ENCODE data around the gene CLCN6.

CLCN6 gene

DNA sequence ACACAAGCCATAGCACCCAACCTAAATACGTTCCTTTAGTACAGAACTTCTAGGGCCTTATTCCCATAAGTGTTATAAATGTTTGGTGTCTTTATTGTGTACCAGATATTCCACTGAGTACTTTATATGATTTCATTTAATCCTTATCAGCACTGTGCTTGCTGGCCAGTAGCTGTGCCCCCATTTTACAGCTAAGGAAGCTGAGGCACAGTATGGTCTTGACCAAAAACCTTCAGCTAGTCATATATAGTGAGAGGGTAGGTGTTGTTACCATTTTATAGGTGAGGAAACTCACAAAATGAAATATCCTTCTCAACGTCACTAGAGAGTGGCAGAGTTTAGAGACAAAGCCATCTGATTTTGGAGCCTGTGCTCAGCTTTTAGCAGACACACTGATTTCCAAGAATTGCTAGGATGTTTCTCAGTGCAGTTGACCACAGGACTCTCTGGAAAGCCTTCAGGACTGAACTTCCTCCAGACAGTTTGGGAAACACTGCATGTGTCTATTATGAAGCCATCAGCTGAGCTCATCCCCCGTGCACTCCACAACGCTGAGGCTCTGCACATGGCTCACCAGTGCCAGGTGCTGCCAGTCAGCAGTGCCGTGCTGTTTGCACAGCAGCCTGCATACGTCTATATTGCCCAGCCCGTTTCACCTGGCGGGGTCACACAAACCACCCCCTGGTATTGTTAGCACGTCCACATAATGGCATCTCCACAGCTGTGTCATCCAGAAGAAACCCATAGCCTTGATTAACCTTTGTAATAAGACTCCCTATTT lies 26.1 kb downstream of the CLCN6 start:
- DNase-seq = no peak

DNA sequence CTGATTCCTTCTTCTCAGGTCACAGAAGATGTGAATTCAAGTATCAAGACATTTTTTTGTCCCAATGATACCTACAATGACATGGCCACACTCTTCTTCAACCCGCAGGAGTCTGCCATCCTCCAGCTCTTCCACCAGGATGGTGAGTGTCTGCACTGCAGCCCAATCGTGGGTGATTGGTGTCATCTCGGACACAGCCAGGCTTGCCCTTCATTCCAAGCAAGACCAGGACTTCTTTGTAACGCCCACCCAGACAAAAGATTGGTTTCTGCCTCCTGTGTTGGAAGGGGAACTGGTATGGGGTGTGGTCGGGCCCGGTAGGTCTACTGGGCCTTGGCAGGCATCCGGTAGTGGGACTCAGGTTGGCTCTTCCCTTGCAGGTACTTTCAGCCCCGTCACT lies 27.5 kb downstream of the CLCN6 start:
- no peak for DNase-seq

DNA sequence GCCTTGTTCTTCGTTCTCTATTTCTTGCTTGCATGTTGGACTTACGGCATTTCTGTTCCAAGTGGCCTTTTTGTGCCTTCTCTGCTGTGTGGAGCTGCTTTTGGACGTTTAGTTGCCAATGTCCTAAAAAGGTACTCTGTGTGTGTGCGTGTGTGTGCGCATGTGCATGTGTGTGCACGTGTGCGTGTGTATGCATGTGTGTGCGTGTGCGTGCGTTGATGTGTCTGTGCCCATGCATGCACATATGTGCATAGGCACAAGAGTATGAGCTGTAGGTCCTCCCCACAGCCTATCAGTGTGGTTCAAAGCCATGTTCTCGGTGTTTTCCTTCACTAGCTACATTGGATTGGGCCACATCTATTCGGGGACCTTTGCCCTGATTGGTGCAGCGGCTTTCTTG lies 27.9 kb downstream of the CLCN6 start:
- DNase-seq = no peak

DNA sequence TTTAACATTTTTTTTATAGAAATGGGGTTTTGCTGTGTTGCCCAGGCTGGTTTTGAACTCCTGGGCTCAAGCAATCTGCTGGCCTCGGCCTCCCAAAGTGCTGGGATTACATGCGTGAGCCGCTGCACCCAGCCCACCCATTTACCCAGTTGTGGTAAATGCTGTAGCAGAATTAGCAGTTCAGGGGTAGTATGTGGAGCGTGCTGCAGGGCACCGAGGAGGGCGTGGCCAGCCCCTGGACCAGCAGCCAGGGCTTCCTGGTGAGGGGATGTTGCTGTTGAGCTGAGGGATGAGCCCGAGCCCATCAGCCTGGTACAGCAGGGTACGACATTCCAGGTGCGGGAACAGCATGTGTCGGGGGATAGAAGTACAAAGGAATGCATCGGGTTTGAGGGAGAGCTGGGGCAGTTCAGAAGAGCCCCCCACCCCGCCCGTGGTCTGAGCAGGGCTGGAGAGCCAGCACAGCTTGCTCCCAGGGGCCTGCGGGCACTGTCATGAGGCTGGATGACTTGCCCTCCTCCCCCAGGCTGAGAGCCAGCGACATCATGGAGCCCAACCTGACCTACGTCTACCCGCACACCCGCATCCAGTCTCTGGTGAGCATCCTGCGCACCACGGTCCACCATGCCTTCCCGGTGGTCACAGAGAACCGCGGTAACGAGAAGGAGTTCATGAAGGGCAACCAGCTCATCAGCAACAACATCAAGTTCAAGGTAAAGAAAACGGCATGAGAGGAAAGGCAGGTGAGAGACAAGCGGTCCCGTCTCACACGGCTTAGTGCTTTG lies 29.6 kb downstream of the CLCN6 start:
- DNase-seq = no peak

DNA sequence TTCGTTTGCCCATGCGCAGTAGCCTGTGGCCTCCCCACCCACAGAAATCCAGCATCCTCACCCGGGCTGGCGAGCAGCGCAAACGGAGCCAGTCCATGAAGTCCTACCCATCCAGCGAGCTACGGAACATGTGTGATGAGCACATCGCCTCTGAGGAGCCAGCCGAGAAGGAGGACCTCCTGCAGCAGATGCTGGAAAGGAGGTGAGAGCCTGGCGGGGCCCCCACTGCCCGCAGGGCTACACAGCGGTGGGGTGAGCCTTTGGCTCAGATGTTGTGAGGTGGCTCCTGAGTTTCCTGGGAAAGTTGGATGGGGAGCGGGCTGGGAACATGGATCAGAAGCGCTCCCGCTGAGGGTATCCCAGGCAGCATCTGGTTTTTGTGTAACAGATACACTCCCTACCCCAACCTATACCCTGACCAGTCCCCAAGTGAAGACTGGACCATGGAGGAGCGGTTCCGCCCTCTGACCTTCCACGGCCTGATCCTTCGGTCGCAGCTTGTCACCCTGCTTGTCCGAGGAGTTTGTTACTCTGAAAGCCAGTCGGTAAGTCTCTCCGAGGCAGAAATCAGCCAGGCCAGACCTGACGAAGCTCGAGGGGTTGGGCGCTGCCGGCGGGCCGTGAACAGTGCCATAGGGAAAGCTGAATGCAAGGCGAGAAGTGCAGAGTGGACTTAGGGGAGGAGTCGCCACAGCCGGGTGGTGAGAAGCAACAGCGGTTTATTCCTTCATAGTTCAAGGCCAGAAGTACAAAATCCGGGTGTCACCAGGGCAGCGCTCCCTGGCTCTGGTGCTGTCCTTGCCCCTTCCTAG lies 31.2 kb downstream of the CLCN6 start:
- DNase-seq = no peak

DNA sequence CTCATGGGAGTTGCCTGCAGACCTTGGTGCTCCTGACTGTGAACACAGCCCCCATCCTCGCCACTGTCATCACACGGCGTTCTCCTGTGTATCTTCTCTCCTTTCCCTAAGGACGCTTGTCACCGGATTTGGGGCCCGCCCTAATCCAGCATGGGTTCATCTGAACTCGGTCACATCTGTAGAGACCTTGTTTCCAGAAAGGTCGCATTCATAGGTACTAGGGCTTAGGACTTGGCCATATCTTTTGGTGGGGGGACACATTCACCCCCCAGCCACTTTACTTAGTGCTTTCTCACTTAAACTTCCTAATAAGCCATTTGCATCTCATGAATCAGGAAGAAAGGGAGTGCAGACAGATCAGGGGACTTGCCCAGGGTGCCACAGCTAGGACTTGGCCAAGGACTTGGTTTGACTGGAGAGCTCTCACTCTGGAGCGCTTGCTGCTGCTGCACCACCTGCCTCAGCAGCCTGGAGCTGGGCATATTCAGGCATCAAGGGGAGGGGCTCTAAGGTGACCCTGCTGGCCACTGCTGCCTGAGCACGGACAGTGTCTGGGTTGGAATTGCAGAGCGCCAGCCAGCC lies 31.9 kb downstream of the CLCN6 start:
- no peak for DNase-seq

DNA sequence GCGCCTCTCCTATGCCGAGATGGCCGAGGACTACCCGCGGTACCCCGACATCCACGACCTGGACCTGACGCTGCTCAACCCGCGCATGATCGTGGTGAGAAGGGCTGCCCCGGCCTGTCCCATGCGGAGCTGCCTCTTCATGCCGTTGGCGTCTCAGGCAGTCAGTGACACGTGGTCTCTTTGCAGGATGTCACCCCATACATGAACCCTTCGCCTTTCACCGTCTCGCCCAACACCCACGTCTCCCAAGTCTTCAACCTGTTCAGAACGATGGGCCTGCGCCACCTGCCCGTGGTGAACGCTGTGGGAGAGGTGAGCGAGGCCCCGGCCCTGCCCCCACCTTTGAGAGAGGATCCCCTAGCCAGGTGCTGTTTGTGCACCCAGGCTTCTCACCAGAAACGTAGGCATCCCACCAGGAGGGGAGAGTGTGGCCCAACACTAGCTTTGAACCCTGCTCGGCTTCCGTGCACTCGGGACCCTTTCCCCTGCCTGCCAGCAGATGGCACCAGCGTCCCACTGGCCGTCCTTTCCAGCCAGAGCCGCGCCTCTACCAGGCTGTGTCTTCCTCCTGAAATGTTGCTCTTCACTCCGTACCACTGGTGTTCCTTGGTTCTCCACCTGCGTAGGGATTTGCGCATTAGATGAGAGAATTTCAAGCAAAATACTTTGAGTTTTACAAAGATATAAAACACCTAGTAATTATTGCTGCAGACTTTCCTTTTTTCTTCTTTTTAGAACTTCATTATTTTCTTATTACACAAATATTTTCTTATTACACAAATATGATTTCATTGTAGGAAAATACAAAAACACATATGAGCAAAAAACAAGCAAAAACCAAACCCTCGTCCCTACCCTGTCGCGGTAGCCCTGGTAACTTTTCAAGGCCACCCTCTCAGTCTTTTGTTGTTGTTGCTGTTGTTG lies 32.6 kb downstream of the CLCN6 start:
- peak; percentile 76 for DNase-seq

DNA sequence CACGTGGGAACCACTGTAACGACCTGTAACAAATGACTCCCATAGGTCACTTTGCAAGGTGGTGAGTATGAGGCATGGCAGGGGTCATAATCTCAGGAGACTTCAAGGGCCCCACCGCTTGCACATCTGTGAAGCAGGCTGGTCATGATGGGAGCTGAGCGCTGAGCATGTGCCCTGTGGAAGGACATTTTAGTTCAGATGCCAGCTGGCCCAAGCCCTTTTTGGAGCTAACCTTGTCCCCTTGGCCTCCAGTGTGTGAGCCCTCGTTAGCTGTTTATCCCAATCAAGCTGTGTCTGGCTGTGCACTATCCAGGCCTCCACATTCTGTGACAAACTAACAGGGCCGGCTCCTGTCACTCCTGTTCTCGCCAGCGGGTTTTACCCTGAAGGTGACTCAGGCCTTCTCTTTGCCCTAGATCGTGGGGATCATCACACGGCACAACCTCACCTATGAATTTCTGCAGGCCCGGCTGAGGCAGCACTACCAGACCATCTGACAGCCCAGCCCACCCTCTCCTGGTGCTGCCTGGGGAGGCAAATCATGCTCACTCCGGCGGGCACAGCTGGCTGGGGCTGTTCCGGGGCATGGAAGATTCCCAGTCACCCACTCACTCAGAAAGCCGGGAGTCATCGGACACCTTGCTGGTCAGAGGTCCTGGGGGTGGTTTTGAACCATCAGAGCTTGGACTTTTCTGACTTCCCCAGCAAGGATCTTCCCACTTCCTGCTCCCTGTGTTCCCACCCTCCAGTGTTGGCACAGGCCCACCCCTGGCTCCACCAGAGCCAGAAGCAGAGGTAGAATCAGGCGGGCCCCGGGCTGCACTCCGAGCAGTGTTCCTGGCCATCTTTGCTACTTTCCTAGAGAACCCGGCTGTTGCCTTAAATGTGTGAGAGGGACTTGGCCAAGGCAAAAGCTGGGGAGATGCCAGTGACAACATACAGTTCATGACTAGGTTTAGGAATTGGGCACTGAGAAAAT lies 34.0 kb downstream of the CLCN6 start:
- DNase-seq = no peak

DNA sequence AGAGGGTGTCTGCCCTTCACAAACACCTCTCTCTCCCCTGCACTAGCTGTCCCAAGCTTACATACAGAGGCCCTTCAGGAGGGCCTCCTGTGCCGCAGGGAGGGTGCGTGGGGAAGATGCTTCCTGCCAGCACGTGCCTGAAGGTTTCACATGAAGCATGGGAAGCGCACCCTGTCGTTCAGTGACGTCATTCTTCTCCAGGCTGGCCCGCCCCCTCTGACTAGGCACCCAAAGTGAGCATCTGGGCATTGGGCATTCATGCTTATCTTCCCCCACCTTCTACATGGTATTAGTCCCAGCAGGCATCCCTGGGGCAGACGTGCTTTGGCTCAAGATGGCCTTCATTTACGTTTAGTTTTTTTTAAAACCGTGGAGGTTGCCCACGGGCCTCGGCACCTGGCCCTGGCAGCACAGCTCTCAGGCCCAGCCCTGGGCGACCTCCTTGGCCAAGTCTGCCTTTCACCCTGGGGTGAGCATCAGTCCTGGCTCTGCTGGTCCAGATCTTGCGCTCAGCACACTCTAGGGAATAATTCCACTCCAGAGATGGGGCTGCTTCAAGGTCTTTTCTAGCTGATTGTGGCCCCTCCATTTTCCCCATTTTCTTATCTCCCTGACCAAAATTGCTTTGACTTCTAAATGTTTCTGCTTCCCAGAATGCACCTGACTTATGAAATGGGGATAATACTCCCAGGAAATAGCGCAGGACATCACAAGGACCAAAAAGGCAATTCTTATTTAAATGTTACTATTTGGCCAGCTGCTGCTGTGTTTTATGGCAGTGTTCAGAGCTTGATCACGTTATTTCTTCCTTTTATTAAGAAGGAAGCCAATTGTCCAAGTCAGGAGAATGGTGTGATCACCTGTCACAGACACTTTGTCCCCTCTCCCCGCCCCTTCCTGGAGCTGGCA lies 35.5 kb downstream of the CLCN6 start:
- no peak for DNase-seq

DNA sequence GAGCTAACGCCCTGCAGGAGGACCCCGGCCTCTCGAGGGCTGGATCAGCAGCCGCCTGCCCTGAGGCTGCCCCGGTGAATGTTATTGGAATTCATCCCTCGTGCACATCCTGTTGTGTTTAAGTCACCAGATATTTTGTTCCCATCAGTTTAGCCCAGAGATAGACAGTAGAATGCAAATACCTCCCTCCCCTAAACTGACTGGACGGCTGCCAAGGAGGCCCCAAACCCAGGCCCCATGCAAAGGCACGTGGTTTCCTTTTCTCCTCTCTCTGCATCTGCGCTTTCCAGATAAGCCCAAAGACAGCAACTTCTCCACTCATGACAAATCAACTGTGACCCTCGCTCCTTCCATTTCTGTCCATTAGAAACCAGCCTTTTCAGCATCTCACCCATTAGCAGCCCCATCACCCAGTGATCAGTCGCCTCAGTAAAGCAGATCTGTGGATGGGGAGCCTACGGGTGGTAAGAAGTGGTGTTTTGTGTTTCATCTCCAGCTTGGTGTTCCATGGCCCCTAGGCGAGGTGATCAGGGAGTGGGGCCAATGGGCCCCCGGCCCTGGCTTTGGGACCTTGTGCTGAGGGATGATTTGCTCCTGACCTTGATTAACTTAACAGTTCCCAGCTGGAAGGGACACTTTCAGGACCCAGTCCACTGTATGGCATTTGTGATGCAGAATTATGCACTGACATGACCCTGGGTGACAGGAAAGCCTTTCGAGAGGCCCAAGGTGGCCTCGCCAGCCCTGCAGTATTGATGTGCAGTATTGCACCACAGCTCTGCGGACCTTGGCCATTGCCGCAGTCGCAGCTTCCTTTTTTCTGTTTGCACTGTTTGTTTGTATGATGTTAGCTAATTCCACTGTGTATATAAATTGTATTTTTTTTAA lies 36.4 kb downstream of the CLCN6 start:
- no peak for DNase-seq

DNA sequence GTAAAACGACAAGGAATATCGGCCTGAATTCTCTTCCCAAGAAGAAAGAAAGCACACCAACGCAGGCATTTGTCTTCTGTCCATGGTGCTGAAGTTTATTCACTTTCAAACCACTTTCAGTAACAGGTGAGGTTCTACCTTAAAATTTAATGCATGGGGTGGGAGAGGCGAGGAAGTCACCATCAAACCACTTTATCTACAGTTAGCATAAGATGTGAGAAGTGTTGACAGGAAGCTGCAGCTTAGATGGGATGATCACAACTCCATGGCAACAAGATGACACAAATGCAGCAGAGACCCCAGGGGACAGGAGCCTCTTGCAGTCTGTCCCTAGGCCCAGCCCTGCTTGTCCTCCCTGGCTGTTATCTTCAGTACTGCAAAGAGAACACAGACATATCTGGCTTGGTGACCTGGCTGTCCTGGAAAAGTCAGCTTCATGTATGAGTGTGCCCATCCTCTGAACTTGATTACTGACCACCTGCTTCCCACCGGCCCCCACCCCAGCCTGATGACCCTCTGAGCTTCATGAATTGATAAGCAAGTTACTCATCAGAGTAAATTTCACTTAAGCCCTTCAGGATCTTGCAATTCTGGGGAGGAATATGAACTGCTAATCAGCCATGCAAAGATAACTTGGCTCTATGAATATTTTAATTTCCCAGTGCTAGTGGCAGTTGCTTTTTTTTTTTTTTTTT lies 39.8 kb downstream of the CLCN6 start:
- DNase-seq = peak; percentile 15

DNA sequence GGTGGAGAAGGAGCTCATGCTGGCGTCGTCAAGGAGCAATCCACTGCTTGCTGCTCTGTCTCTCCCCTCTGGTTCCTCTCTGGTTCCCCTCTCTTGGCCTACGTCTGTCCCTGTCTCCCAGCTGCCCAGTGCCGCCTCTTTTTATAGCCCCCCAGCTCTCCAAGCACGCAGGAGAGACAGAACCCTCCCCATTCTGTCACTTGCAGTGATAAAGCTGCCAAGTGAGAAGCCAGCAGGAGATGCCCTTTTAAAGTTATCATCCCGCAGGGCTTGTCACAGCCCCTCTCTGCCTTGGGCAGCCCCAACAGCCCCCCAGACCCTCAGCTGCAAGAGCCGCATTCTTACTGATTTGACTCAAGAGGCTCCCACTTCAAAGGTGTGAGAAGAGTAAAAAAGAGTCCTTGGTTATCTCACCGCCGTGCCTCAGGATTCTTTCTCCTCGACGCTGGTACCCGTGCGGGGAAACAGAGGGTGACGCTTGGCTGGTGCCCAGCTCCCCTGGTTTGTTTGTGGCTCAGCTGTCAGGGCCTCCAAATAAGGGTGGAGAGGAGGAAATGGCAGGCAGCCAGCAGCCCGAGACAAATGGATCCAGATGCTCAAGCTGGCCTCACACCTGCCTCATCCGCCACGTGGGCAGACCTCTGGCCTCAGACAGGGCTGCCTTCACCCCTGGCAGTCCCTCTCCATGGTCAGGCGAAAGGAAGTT lies 41.8 kb downstream of the CLCN6 start, which contains the start of gene NPPA:
Gene NPPA (minus strand): TSS at position 117 of the 706 bp plus-strand sequence. CDS start 99 bp downstream, at position 18.
- DNase-seq = no peak

DNA sequence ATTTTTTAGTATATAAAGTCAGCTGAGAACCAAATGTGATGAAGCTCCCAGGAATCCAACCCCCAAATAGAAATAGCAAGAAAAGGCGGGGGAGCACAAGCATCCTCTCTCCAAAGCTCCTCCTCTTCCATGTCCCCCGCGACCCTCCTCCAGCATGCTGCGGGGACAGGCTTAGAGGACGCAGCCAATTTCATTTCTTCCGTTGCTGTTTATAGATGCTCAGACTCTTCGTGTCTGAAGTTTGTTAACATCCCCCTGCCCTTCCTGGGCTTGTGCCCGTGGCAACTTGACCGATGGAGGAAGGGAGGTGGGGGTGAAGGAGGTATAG lies 42.3 kb downstream of the CLCN6 start:
- DNase-seq = no peak

DNA sequence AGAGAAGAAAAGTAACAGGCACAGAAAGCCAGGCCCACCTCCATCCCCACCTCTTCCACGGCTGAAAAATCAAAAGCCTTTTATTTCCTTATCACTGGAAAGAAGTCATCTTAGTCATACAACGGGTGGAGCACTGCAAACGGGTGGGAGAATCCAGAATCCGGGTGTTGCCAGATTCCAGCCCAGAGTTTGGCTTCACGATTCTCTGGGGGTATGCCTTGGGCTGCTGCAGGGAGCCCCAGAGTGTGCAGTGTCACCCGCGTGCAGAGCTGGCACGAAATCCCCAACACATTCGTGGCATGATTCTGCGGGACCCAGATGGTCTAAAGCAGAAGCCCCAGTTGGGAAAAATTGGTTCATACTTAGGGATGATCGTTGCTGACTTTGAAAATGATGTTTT lies 44.2 kb downstream of the CLCN6 start:
- no peak for DNase-seq

DNA sequence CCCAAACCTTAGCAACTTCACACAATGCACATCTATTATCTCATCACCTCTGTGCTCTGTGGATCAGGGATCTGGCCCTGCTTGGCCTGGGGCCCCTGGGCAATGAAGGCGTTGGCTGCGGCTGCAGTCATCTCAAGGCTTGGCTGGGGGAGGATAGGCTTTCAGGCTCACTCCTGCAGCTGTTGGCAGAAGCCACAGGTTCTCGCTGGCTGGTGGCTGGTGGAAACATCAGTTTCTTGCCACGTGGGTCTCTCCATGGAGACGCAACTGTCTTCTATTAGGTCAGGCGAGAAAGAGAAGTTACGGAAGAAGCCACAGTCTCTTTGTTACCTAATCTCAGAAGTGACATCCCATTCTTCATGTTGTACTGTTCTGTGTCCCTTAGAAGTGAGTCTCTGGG lies 45.2 kb downstream of the CLCN6 start:
- no peak for DNase-seq

DNA sequence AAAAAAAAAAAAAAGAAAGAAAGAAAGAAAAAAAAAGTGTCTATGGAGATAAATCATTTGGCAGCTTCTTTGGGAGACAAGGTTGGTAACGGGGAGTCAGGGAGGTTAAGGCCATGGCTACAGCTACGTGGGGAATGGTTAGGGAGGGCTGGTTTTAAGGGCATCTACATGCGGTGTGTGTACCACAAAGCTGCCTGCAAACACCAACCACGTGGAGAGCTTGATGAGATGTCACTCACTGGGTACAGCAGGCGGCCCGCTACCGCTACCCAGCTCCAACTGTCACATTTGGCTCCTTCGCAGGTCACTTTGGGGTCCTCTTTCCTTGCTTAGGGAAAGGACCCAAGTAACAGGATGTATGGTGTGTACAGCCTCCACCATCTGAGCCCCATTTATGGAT lies 48.5 kb downstream of the CLCN6 start:
- DNase-seq = no peak

DNA sequence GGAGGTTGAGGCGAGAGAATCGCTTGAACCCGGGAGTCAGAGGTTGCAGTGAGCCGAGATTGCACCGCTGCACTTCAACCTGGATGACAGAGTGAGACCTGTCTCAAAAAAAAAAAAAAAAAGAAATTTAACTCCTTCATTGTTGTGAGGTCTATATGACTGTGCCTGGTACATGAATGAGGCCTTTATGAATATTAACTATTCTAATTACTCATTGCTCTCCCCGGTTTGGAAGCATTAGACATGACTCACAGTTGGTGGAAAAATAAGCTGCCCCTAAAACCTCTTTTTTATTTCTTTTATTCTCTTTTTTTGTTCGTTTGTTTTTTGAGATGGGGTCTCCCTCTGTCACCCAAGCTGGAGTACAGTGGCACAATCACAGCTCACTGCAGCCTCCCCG lies 49.4 kb downstream of the CLCN6 start:
- no peak for DNase-seq
